A172 (cell line): ENCODE measurements around the gene SMIM29. TPM values are rescaled to one million over a fixed set of nuclear protein-coding genes. Genes with fewer than 3 reads are reported as not detected.
"Not testable (repeated sequence)": the region's sequence is repeated elsewhere in the genome, so short reads cannot be mapped to it uniquely, and the experiment has no call there.

ENCODE experiments used
- DNase-seq: peaks from one replicate; pipeline ENCODE4 v3.0.0-alpha.2; 2015; ENCODE audit warnings: low spot score
- total RNA-seq: library from RNA; depleted of rRNA; stranded (reverse); fragments of >200 nt; shearing (Covaris generic); gene quantifications from 2 replicates; pipeline ENCODE4 v1.2.3, GENCODE V29; 2014

The SMIM29 gene
- total RNA-seq, 1 experiment from 2014 or later: 70.8 TPM

DNA sequence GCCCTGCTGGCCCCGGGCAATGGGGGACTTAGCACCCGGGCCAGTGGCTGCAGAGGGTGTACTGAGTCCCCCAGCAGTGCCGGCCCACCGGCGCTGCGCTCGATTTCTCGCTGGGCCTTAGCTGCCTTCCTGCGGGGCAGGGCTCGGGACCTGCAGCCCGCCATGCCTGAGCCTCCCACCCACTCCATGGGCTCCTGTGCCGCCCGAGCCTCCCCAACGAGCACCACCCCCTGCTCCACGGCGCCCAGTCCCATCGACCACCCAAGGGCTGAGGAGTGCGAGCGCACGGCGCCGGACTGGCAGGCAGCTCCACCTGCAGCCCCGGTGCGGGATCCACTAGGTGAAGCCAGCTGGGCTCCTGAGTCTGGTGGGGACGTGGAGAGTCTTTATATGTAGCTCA lies 20.3 kb upstream of the SMIM29 start:
- DNase-seq: not testable (repeated sequence)

DNA sequence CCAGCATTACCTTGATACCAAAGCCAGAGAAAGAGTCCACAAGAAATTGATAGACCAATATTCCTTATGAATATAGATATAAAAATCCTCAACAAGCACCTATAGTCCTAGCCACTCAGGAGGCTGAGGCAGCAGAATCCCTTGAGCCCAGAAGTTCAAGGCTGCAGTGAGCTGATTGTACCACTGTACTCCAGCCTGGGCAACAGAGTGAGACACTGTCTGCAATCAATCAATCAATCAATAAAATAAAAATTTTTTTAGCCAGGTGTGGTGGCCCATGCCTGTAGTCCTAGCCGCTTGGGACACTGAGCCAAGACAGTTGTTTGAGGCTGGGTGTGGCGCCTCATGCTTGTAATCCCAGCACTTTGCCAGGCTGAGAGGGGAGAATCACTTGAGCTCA lies 18.9 kb upstream of the SMIM29 start:
- DNase-seq: no peak

DNA sequence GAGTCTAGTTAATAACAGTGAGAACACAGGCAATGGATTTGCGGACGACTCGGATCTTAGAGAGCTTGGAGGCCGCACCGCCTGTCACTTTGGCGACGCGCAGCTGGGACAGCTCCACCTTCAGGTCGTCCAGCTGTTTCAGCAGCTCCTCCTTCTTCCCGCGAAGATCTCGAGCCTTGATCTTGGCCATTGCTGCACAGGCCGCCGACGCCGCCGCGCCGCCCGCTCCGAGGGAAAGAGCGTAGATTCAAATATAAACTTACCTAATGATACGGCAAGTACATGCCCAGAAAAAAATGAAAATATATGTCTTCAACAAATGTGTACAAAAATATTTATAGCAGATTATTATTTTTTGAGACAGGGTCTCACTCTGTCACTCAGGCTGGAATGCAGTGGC lies 14.7 kb upstream of the SMIM29 start:
- DNase-seq: not testable (repeated sequence)

DNA sequence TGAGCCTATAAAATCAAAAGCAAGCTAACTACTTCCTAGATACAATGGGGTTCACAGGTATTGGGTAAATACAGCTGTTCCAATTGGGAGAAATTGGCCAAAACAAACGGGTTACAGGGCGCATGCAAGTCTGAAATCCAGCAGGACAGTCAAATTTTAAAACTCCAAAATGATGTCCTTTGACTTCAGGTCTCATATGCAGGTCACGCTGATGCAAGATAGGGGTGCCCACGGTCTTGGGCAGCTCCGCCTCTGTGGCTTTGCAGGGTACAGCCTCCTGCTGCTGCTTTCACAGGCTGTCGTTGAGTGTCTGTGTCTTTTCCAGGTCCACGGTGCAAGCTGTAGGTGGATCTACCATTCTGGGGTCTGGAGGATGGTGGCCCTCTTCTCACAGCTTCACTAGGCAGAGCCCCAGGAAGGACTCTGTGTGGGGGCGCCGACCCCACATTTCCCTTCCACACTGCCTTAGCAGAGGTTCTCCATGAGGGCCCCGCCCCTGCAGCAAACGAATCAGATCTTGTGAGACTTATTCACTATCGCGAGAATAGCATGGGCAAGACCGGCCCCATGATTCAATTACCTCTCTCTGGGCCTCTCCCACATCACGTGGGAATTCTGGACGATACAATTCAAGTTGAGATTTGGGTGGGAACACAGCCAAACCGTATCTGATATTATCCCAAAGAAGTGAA lies 11.9 kb upstream of the SMIM29 start:
- no peak for DNase-seq

DNA sequence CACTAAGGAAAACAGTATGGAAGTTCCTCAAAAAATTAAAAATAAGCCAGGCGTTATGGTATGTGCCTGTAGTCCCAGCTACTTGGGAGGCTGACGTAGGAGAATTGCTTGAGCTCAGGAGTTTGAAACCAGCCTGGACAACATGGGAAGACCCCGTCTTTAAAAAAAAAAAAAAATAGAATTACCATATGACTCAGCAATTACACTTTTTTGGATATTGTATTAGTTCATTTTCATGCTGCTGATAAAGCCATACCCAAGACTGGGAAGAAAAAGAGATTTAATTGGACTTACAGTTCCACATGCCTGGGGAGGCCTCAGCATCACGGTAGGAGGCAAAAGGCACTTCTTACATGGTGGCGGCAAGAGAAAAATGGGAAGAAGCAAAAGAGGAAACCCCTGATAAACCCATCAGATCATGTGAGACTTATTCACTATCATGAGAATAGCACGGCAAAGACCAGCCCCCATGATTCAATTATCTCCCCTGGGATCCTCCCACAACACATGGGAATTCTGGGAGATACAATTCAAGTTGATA lies 10.8 kb upstream of the SMIM29 start:
- DNase-seq: no peak

DNA sequence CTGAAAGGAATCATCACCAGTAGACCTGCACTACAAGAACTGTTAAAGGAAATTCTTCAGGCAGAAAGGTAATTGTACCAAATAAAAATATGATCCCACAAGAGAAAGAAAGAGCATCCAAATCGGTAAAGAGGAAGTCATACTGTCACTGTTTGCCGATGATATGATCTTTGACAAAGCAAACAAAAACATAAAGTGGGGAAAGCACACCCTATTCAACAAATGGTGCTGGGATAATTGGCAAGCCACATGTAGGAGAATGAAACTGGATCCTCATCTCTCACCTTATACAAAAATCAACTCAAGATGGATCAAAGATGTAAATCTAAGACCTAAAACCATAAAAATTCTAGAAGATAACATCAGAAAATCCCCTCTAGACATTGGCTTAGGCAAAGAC lies 3.6 kb upstream of the SMIM29 start:
- DNase-seq: not testable (repeated sequence)

DNA sequence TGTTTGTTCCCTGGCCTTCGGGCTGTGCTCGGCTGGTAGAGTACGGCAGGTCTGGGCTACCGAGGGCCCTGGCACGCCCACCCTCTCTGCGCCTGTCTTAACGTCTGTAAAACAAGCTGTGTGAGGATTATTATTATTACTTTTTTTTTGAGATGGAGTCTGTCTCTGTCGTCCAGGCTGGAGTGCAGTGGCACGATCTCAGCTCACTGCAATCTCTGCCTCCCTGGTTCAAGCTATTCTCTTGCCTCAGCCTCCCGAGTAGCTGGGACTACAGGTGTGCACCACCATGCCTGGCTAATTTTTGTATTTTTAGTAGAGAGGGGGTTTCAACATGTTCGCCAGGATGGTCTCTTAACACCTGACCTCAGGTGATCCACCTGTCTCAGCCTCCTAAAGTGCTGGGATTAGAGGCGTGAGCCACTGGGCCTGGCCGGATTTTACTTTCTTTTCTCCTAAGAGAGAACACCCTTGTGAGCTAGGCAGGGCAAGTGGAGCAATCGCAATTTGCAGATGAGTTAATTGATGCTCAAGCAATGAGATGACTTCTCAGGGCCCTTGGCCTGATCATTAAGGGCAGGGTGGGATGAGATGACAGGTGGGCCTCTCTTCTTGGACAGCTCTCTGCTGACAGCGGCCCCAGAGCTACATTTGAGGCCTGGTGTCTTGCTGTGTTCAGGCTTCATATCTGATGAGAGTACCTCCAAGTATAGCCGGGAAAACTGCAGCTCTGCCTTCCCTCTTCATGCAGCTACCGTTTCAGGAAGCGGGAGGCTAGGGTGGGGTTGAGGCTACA lies 859 bp upstream of the SMIM29 start:
- no peak for DNase-seq

DNA sequence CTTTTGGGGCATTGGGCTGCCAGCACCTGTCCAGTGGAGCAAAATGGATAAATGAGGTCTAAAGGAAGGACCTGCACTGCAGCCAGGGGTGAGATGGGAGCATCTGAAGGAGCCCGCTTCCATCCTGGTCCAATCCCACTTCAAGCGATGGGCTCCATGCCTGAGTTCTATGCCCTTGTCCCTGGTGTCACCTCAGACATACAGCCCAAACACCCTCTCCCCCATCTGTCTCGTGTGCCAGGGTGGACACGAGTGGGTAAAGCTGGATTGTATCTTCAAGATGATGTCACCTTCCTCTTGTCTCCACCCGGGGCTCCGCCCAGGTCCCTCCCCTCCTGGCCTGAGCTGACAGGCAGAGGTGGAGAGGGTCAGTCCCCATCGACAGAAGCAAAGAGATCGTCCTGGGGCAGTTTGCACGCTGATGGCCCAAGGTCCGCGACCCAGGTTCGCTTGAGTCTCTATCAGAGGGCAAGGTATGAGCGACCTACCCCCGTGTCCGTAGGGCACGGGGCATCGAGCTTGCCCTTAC lies 544 bp downstream of the SMIM29 start:
- DNase-seq: peak; percentile 52

DNA sequence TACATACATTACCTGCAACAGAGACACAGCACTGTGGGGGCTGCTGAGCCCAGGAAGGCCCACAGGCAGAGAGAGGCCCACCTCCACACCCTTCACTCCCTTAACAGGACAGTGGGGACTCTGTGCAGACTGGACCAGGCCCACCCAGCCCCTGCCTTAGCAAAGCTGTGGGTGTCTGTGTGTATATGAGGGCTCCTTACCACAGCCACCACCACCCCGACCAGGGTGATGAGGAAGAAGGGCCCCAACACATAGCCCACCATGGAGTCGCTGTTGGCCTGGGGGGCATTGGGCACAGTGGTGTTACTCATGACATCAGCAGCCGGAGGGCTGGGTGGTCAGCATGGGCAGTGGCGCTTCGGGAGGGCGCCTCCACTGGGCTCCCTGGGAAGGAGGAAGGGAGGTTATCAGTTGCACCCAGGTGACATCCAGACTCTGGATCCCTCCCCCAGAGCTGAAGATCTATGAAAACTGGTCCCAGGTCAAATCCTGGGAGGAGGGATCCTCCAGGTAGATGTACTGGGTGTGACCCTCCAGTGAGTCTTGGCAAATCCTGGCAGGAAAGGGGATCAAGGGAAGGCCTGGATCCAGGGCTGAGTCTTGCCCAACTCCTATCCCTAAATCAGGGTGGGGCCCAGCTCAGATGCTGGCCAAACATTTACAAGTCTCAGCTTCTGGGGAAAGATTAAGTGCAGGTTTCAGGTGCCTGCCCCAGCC lies 1.2 kb downstream of the SMIM29 start:
- DNase-seq: no peak

DNA sequence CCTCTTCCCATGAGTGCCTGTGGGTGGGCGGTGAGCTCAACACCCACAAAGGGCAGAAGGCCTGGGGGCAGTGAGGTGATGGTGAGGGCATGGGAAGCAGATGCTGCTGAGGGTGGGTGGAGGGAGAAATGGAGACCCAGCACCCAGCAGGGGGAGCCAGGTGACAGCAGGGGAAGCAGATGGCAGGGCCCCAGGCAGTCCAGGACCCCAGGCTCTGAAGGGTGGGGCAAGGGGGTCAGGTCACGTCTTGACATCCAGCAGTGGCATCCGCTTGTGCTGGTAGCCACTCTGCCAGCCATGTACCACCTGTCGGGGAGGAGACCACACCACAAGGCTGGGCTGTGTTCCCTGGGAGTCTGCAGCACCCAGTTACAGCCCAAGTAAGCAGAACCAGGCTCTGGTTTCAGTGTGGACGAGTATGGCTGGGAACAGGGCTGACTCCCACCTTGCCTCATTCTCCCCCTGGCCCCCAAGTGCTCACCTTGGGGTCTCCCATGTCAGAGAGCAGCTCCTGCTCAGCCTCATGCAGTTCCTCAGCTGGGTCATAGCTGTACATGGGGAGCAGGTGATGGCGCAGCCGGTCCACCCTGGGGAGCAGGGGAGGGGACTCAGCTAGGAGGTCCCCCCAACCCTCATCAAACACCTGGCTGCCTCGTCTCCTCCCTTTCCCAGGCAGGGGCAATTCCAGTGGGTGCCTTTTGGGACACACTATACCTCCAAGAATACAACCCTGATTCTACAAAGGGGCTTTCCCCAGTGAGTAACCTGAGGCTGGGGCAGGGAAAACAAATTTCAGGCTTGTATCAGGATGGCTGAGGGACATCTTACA lies 2.0 kb downstream of the SMIM29 start:
- DNase-seq: no peak

DNA sequence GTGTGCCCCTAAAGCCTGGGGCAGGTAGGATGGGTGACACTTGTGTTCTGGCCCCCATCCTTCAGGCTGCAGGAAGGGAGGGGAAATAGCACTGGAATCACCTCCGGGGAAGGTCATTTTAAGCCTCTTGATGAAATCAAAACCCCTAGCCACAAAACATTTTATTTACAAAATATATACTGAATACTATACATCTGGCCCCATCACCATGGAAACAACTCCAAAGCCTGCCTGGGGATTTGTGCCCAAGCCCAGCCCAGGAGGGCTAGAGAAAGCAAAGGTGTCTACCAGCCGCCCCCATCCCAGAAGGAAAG lies 2.6 kb downstream of the SMIM29 start:
- DNase-seq: no peak

DNA sequence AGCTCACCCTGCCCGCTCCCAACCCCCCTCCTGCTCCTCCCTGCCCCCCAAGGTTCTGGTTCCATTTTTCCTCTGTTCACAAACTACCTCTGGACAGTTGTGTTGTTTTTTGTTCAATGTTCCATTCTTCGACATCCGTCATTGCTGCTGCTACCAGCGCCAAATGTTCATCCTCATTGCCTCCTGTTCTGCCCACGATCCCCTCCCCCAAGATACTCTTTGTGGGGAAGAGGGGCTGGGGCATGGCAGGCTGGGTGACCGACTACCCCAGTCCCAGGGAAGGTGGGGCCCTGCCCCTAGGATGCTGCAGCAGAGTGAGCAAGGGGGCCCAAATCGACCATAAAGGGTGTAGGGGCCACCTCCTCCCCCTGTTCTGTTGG lies 3.1 kb downstream of the SMIM29 start:
- not testable (repeated sequence) for DNase-seq

DNA sequence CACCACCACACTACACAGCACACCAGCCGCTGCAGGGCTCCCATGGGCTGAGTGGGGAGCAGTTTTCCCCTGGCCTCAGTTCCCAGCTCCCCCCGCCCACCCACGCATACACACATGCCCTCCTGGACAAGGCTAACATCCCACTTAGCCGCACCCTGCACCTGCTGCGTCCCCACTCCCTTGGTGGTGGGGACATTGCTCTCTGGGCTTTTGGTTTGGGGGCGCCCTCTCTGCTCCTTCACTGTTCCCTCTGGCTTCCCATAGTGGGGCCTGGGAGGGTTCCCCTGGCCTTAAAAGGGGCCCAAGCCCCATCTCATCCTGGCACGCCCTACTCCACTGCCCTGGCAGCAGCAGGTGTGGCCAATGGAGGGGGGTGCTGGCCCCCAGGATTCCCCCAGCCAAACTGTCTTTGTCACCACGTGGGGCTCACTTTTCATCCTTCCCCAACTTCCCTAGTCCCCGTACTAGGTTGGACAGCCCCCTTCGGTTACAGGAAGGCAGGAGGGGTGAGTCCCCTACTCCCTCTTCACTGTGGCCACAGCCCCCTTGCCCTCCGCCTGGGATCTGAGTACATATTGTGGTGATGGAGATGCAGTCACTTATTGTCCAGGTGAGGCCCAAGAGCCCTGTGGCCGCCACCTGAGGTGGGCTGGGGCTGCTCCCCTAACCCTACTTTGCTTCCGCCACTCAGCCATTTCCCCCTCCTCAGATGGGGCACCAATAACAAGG lies 3.6 kb downstream of the SMIM29 start:
- DNase-seq: not testable (repeated sequence)

DNA sequence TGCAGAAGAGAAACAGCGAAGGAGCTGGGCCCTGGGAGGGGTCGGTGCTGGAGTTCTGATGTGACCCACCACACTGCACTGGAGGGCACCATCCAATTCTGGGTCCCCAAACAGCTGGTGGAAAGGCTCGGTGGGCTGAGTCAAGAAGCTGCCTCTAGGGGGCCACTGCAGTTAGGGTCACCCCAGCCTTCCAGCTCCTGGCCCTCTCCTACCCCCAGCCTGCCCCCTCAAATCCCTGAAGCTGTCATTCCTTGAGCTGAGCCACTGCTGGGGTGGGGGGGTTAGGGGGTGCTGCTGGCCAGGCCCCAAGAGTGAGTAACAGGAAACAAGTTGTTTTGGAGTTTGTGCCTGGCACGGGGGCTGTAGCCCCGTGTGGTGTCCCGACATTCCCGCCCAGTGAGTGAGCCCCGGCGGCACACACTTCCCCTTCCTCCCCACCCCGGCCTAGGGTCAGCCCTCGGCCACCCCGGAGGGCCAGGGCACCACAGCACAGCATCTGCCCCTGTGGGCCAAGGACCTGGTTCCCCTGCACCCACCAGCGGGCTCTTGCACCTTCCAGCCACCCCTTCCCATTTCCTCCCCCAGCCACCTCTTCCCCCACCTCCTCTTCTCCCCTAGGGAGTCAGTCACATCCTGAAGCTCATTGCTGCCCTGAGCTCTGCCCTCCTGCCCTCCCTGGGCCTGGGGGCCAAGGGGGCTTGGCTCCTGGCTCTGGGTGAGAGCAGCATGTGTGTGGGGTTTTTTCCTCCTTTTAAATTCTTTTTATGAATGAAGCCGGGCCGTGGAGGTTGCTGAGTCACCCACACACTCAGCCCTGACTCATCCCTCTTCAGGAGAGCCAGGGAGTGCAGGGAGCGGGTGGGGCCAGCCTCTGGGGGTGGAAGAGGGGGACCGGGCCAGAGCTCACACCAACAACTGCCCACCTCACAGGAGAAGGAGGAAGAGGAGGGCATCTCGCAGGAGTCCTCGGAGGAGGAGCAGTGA lies 4.6 kb downstream of the SMIM29 start:
- peak; percentile 93 for DNase-seq

DNA sequence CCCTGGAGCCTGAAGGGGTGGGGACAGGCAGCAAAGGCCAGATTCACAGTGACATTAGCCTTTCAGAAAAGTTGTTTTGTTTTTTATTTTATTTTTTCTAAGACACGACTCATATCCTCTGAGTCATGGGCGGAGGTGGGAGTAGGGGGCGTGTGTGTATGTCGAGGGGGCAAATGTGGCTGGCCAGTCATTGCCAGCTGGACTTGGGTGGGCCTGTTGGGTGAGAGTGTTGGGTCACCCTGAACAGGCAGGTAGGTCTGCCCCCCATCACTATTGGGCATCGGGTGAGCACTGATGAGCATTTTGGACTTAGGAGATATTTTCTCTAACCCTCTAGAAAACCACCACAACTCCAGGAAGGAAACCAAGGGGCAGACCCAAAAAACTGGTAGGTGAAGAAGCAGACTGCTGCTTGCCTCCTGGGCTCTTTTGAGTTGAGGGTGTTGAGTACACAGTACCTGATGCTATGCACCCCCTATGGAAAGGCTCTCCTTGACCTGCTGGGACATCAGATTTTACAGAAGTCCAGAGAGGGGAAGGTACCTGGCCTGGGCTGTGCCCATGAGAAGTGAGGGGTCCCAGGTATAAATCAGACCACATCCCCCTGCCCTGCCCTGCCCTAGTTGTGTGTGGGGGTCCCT lies 5.6 kb downstream of the SMIM29 start:
- peak; percentile 60 for DNase-seq

DNA sequence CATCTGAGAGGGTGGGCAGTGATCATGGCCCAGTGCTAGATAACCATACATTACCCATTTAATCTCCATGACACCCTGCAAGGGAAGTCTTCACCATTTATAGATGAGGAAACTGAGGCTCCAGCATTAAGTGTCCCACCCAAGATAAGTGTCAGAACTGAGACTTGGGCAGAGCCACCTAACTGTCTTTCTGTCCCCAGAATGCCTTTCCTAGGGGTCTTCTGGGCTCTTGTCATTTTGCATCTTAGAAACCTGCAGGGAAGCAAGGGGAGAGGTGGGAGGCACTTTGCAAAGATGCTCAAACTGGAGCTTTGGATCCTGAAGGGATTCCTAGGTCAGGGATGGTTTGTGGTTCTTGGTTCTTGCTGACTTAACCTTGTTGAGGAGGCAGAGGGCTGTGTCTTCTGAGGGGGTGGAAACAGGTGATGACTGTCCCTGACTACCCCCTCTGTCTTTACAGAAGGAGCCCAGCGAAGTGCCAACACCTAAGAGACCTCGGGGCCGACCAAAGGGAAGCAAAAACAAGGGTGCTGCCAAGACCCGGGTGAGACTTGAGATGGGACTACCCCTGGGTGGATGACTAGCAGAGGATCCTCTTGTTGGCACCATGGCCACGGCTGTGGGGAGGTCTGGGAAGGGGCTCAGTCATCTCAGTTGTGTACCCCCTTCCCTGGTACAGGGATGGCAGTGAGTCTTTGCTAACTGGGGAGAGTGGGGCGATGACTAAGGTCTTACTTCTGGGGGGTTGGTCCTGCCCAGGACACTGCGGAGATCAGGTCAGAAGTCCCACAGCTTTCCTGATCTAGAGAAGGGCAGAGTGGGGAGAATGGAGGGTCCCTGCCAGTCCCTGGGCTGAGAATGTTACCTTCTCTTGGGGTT lies 6.3 kb downstream of the SMIM29 start:
- no peak for DNase-seq

DNA sequence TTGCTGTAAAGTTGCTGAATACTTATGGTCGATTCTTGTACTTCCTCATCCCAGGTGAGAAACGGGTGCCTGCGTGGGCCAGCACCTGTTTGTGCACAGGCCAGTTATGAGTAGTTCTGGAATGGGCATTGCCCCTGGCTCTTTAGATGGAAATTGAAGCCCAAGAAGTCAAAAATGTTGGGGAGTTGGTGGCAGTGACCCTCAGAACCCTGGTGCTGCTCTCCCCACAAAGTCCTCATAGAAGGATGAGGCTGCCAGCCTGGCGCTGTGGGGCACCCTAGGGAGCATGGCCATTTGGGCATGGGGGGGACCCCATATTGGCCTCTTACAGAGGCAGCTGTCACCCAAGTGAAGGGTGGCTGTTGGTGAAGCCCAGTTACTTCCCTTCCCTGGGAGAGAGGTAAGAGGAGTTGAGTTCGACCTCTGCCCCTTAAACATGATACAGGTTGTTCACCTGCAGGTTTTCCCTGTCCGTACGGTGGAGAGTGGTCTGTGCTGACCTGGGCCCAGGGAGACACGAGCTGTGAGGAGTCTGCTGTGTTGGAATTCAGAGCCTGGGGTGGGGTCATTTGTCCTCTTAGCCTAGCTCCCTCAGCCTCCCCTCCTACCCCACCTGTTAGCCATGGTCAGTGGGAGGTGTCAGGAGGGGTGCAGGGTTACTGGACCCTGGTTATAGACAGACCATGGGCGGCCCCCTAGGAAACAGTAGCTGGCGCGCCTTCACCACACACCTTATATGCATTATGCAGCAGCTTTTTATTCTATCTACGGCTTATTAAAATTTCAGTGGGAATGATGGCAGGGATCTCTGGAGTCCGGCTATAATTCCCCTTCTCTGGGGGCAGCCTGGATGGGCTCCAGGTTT lies 7.2 kb downstream of the SMIM29 start:
- DNase-seq: no peak
